ENCODE results near the gene OR5B3. TPM values are rescaled to one million over a fixed set of nuclear protein-coding genes. Genes with fewer than 3 reads are reported as not detected.

Gene OR5B3
- total and polyA plus RNA-seq, 9 of the 15 experiments (the other 6 are each of a cell fraction or from before 2014, with no cell fraction given): not detected

GRCh38 chr11:58446294-58446693 is 39.6 kb upstream of the OR5B3 start (continued):
- TF ChIP-seq NUFIP1 (IDR thresholded peaks at IDR 0.05; ENCODE audit: partially characterized antibody): no peak
- no peak for TF ChIP-seq SNIP1 (IDR thresholded peaks at IDR 0.05; ENCODE audit: low read depth)
- peak; percentile 82 for TF ChIP-seq NFE2 (IDR thresholded peaks at IDR 0.05; ENCODE audit: low read depth)

- CTCF ChIA-PET (ENCODE audit: low intra/inter-chr PET ratio): no interaction called here
- ATAC-seq (no peak), FAIRE-seq (no peak), DNase-seq (ENCODE audit: extremely low read depth in 1 of 4, low spot score in 3 of 4) (no peak)
- Histone ChIP-seq H3K27ac (ENCODE audit: extremely low read depth, low read depth, low read length) (no peak overlapping the region), H4K20me1 (replicated peaks; ENCODE audit: control insufficient read depth, insufficient read depth, low read length) (no peaks in the 10 kb centered on the region), H3K4me3 (no peak overlapping the region), H3K9me1 (ENCODE audit: control insufficient read depth, insufficient read depth, low read length) (no peaks in the 10 kb centered on the region), H3K36me3 (ENCODE audit: control insufficient read depth, insufficient read depth, low read length) (no peaks in the 10 kb centered on the region), H3K4me1 (replicated peaks in 1 of 2; ENCODE audit: control insufficient read depth in 2 of 2, insufficient read depth in 2 of 2, low read length in 2 of 2) (no peaks in the 10 kb centered on the region; a peak in 1 of 5 replicates), H3K79me2 (ENCODE audit: control insufficient read depth, insufficient read depth, low read length) (no peaks in the 10 kb centered on the region), H3K27me3 (ENCODE audit: control insufficient read depth in 2 of 2, insufficient read depth in 2 of 2, low read length in 2 of 2) (no peaks in the 10 kb centered on the region), H3K4me2 (ENCODE audit: insufficient read depth, low read length) (no peak overlapping the region), H3K9me3 (replicated peaks; ENCODE audit: control insufficient read depth, insufficient read depth, low read depth, low read length) (no peaks in the 10 kb centered on the region), H2AFZ (ENCODE audit: low read depth, low read length) (no peak overlapping the region), H3K9ac (ENCODE audit: insufficient read depth in 1 of 2, low read depth in 2 of 2, low read length in 2 of 2) (no peak overlapping the region)
- intact Hi-C loops (cut with micrococcal nuclease): no loop called here
- 8% methylated on average over 2 of the region's 2 CpGs for WGBS (ENCODE audit: insufficient coverage, low coverage, missing lambda C conversion rate)
- TF ChIP-seq ZNF592 (IDR thresholded peaks at IDR 0.05) (no peak), NBN (IDR thresholded peaks at IDR 0.05; ENCODE audit: low read depth) (no peak), GTF2A2 (tag; IDR thresholded peaks at IDR 0.05) (no peak), ZNF764 (CRISPR knock-in tag; IDR thresholded peaks at IDR 0.05; ENCODE audit: low read depth) (no peak), CBX1 (IDR thresholded peaks at IDR 0.05; ENCODE audit: low read depth) (no peak), RB1 (IDR thresholded peaks at IDR 0.05; ENCODE audit: low read depth) (no peak), MIER1 (IDR thresholded peaks at IDR 0.05; ENCODE audit: low read depth) (no peak), ZBTB2 (IDR thresholded peaks at IDR 0.05) (no peak)
- TF ChIP-seq, protein P1, sequence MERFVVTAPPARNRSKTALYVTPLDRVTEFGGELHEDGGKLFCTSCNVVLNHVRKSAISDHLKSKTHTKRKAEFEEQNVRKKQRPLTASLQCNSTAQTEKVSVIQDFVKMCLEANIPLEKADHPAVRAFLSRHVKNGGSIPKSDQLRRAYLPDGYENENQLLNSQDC (CRISPR knock-in tag; IDR thresholded peaks at IDR 0.05): no peak
- POLR2A ChIA-PET: no interaction called here
- in situ Hi-C loops (cut with MboI): no loop called here
- no TSS peak for BruUV-seq (replicated peaks)
These were observed 37.6 kb upstream of the OR5B3 start for GRCh38 chr11:58444300-58444699.

Measured in K562 (cell line).